PC-3 (cell line): ENCODE results near the gene CXCR4. TPM values are rescaled to one million over a fixed set of nuclear protein-coding genes. Genes with fewer than 3 reads are reported as not detected.

Experiments
- ATAC-seq: fragments of 200-7000 bp; cut with Tn5 transposase; 2 replicates; pipeline ENCODE4 v1.9.1; 2020; ENCODE audit warnings: mild to moderate bottlenecking, moderate library complexity
- BruUV-seq: library from RNA; stranded (reverse); fragments of 400-500 nt; replicated peaks from 2 replicates; lab custom pipeline; 2021; lab: Mats Ljungman, UMichigan
- CTCF ChIA-PET: fragments of 300-600 bp; sonication (Branson Sonifier 250); formaldehyde crosslinking; loops from one replicate; lab custom pipeline; 2022; ENCODE audit warnings: antibody characterized with exemption; lab: Charles Lee
- POLR2A ChIA-PET: fragments of 300-600 bp; sonication (Branson Sonifier 250); formaldehyde crosslinking; loops from one replicate; lab custom pipeline; 2022; ENCODE audit warnings: antibody characterized with exemption; ENCODE audit not compliant: unreplicated experiment; lab: Charles Lee
- DNase-seq: peaks from one replicate; pipeline ENCODE4 v3.0.0-alpha.2; 2015
- H2AFZ ChIP-seq: fragments of 300-600 bp; sonication (generic); 2 replicates; pipeline ENCODE4 v1.6.0; 2016; ENCODE audit warnings: antibody characterized with exemption, low read length
- H3F3A ChIP-seq: fragments of 300-600 bp; sonication (generic); one replicate; pipeline ENCODE4 v1.6.0; 2017; ENCODE audit warnings: antibody characterized with exemption, low read length, control low read depth, mild to moderate bottlenecking; ENCODE audit not compliant: unreplicated experiment
- H3K27ac ChIP-seq: fragments of 300-600 bp; sonication (generic); 2 replicates; pipeline ENCODE4 v1.5.1; 2016; ENCODE audit warnings: mild to moderate bottlenecking, low read length
- H3K27me3 ChIP-seq: fragments of 300-600 bp; sonication (generic); 2 replicates; pipeline ENCODE4 v1.6.1; 2016; ENCODE audit warnings: low read length, mixed read lengths
- H3K36me3 ChIP-seq: fragments of 300-600 bp; sonication (generic); 2 replicates; pipeline ENCODE4 v1.6.1; 2016; ENCODE audit warnings: low read depth, mixed run types, low read length, mixed read lengths
- H3K4me1 ChIP-seq: fragments of 300-600 bp; sonication (generic); 2 replicates; pipeline ENCODE4 v1.5.1; 2016; ENCODE audit warnings: low read length; ENCODE audit not compliant: insufficient read depth
- H3K4me2 ChIP-seq: fragments of 300-600 bp; sonication (generic); 2 replicates; pipeline ENCODE4 v1.6.0; 2016; ENCODE audit warnings: low read length
- H3K4me3 ChIP-seq: fragments of 300-600 bp; sonication (generic); 2 replicates; pipeline ENCODE4 v1.5.1; 2016; ENCODE audit warnings: mild to moderate bottlenecking, low read length, mixed read lengths
- H3K79me2 ChIP-seq: fragments of 300-600 bp; sonication (generic); 2 replicates; pipeline ENCODE4 v1.6.1; 2017; ENCODE audit warnings: low read length, mixed read lengths
- H3K9ac ChIP-seq: fragments of 300-600 bp; sonication (generic); 2 replicates; pipeline ENCODE4 v1.6.0; 2016; ENCODE audit warnings: mild to moderate bottlenecking, low read length
- H3K9me2 ChIP-seq: fragments of 300-600 bp; sonication (generic); replicated peaks from 2 replicates; pipeline ENCODE4 v1.6.1; 2016; ENCODE audit warnings: mixed run types, low read length, mixed read lengths
- H3K9me3 ChIP-seq: fragments of 300-600 bp; sonication (generic); 2 replicates; pipeline ENCODE4 v1.6.1; 2016; ENCODE audit warnings: low read length, mixed read lengths
- H4K20me1 ChIP-seq: fragments of 300-600 bp; sonication (generic); 2 replicates; pipeline ENCODE4 v1.6.1; 2016; ENCODE audit warnings: low read length, mixed read lengths
- CTCF ChIP-seq: fragments of 300-600 bp; sonication (generic); conservative IDR thresholded peaks from 2 replicates; pipeline ENCODE4 v1.5.1; 2017; ENCODE audit warnings: antibody characterized with exemption, low read depth, mild to moderate bottlenecking, low read length
- EZH2 ChIP-seq: fragments of 300-600 bp; sonication (generic); IDR thresholded peaks from one replicate; pipeline ENCODE4 v1.6.1; 2017; ENCODE audit warnings: antibody characterized with exemption, mild to moderate bottlenecking, low read length; ENCODE audit not compliant: unreplicated experiment
- EZH2phosphoT487 ChIP-seq: fragments of 300-600 bp; sonication (generic); IDR thresholded peaks from 2 replicates; pipeline ENCODE4 v1.6.1; 2018; ENCODE audit warnings: mild to moderate bottlenecking, antibody characterized with exemption, low read length, borderline replicate concordance
- intact Hi-C: fragments of 100-400 bp; cut with micrococcal nuclease; formaldehyde crosslinking; loops from 2 replicates; pipeline ENCODE4 v1.9.0; 2023
- total RNA-seq: library from RNA; depleted of rRNA; stranded (reverse); fragments of >200 nt; gene quantifications from 2 replicates; pipeline ENCODE4 v1.2.3, GENCODE V29; 2014

The CXCR4 gene
- total RNA-seq, 1 experiment from 2014 or later, result 2.1 TPM

- H3K9me3 ChIP-seq, result no peaks in the 10 kb centered on the region
- H3K9me2 ChIP-seq, result no peaks in the 10 kb centered on the region
- H3K9ac ChIP-seq, result no peak overlapping the region
- intact Hi-C loops, result no loop called here
- POLR2A ChIA-PET, result no interaction called here
- H3K36me3 ChIP-seq, result no peaks in the 10 kb centered on the region
- 0 out of 2 replicates have a peak, but pooled peaks cover 4% of the 10 kb centered on the region for H3K4me1 ChIP-seq
- no peak overlapping the region for H3K4me3 ChIP-seq
- H3K27me3 ChIP-seq, result peaks cover 45% of the 10 kb centered on the region
- DNase-seq, result no peak
- no peak for ATAC-seq
- no peak overlapping the region for H3K4me2 ChIP-seq
- H3K79me2 ChIP-seq, result no peaks in the 10 kb centered on the region
- CTCF ChIA-PET, result no interaction called here
- no TSS peak for BruUV-seq
- TF ChIP-seq EZH2 (no peak), CTCF (no peak), EZH2phosphoT487 (no peak)
- no peak overlapping the region for H3K27ac ChIP-seq
- H2AFZ ChIP-seq, result no peak overlapping the region
- H4K20me1 ChIP-seq, result no peaks in the 10 kb centered on the region
- H3F3A ChIP-seq, result no peaks in the 10 kb centered on the region
These were observed 21.7 kb upstream of the CXCR4 start for GRCh38 chr2:136139631-136140030.

GRCh38 chr2:136137982-136138381 lies 20.0 kb upstream of the CXCR4 start:
- Histone ChIP-seq H3F3A (no peaks in the 10 kb centered on the region), H3K36me3 (no peaks in the 10 kb centered on the region), H3K27me3 (peaks cover 43% of the 10 kb centered on the region), H3K9me3 (no peaks in the 10 kb centered on the region), H3K9me2 (no peaks in the 10 kb centered on the region), H3K4me3 (no peak overlapping the region), H3K4me2 (no peak overlapping the region), H4K20me1 (no peaks in the 10 kb centered on the region), H3K27ac (no peak overlapping the region), H3K79me2 (no peaks in the 10 kb centered on the region), H3K9ac (no peak overlapping the region), H3K4me1 (0 out of 2 replicates have a peak, but pooled peaks cover 4% of the 10 kb centered on the region), H2AFZ (no peak overlapping the region)
- intact Hi-C loops, result no loop called here
- POLR2A ChIA-PET, result no interaction called here
- no TSS peak for BruUV-seq
- ATAC-seq (no peak), DNase-seq (no peak)
- TF ChIP-seq EZH2phosphoT487, result no peak
- no peak for TF ChIP-seq EZH2
- no peak for TF ChIP-seq CTCF
- CTCF ChIA-PET, result no interaction called here

- BruUV-seq, result no TSS peak
- H3K36me3 ChIP-seq, result no peaks in the 10 kb centered on the region
- no peaks in the 10 kb centered on the region for H3F3A ChIP-seq
- CTCF ChIA-PET, result no interaction called here
- ATAC-seq (no peak), DNase-seq (peak; percentile 19)
- no peak for TF ChIP-seq CTCF
- no peak for TF ChIP-seq EZH2
- H3K4me2 ChIP-seq, result no peak overlapping the region
- no peak overlapping the region for H3K27ac ChIP-seq
- H3K27me3 ChIP-seq, result peaks cover 33% of the 10 kb centered on the region
- no peaks in the 10 kb centered on the region for H3K9me2 ChIP-seq
- POLR2A ChIA-PET, result no interaction called here
- no peaks in the 10 kb centered on the region for H3K9me3 ChIP-seq
- no peak overlapping the region for H3K4me3 ChIP-seq
- H2AFZ ChIP-seq, result no peak overlapping the region
- intact Hi-C loops, result no loop called here
- no peak overlapping the region for H3K9ac ChIP-seq
- H3K79me2 ChIP-seq, result no peaks in the 10 kb centered on the region
- H3K4me1 ChIP-seq, result 0 out of 2 replicates have a peak, but pooled peaks cover 4% of the 10 kb centered on the region
- H4K20me1 ChIP-seq, result no peaks in the 10 kb centered on the region
These were observed 19.0 kb upstream of the CXCR4 start for GRCh38 chr2:136136931-136137330.
